Smooth muscle cell (in vitro differentiated cells): ENCODE data around the gene CFAP68. TPM values are rescaled to one million over a fixed set of nuclear protein-coding genes. Genes with fewer than 3 reads are reported as not detected.

Source experiments
- DNase-seq: peaks from one replicate; lab custom pipeline; 2025; ENCODE audit not compliant: unreplicated experiment; lab: John Stamatoyannopoulos, UW
- H2AFZ ChIP-seq: fragments of 200-600 bp; sonication (generic); 2 replicates; pipeline ENCODE4 v1.6.0; 2016; ENCODE audit warnings: antibody characterized with exemption, low read depth, mild to moderate bottlenecking
- H3F3A ChIP-seq: fragments of 200-600 bp; sonication (generic); 2 replicates; pipeline ENCODE4 v1.6.0; 2017; ENCODE audit warnings: antibody characterized with exemption, low read depth
- H3K27ac ChIP-seq: fragments of 200-600 bp; sonication (generic); 2 replicates; pipeline ENCODE4 v1.5.1; 2016; ENCODE audit warnings: low read depth, mild to moderate bottlenecking
- H3K27me3 ChIP-seq: fragments of 200-600 bp; sonication (generic); 2 replicates; pipeline ENCODE4 v1.6.1; 2016; ENCODE audit warnings: low read depth, mild to moderate bottlenecking
- H3K36me3 ChIP-seq: fragments of 200-600 bp; sonication (generic); 2 replicates; pipeline ENCODE4 v1.5.1; 2016; ENCODE audit warnings: low read depth
- H3K4me1 ChIP-seq: fragments of 200-600 bp; sonication (generic); 2 replicates; pipeline ENCODE4 v1.5.1; 2016; ENCODE audit warnings: low read depth
- H3K4me2 ChIP-seq: fragments of 200-600 bp; sonication (generic); 2 replicates; pipeline ENCODE4 v1.6.0; 2016; ENCODE audit warnings: mild to moderate bottlenecking
- H3K4me3 ChIP-seq: fragments of 200-600 bp; sonication (generic); 2 replicates; pipeline ENCODE4 v1.5.1; 2016; ENCODE audit warnings: mild to moderate bottlenecking
- H3K79me2 ChIP-seq: fragments of 200-600 bp; sonication (generic); 2 replicates; pipeline ENCODE4 v1.6.0; 2016; ENCODE audit warnings: low read depth, mild to moderate bottlenecking
- H3K9ac ChIP-seq: fragments of 200-600 bp; sonication (generic); 2 replicates; pipeline ENCODE4 v1.6.0; 2016; ENCODE audit warnings: low read depth
- H3K9me3 ChIP-seq: fragments of 200-600 bp; sonication (generic); replicated peaks from 2 replicates; pipeline ENCODE4 v1.5.1; 2016; ENCODE audit warnings: low read depth
- H4K20me1 ChIP-seq: fragments of 200-600 bp; sonication (generic); 2 replicates; pipeline ENCODE4 v1.6.0; 2016; ENCODE audit warnings: low read depth
- WGBS: methylation state at CpG from one replicate; pipeline ENCODE4 v1.1.7; 2016; ENCODE audit warnings: low lambda C conversion rate; 5-methylcytosine and 5-hydroxymethylcytosine counted together
- polyA plus RNA-seq: library from polyadenylated mRNA; unstranded; fragments of >200 nt; fragmentation: Nextera tagmentation; extraction: Ambion mirVana; gene quantifications from 2 replicates; pipeline ENCODE4 v1.2.1, GENCODE V29; 2016
- total RNA-seq: library from RNA; depleted of rRNA; stranded (reverse); fragments of >200 nt; gene quantifications from 2 replicates; pipeline ENCODE4 v1.2.3, GENCODE V29; 2014
- TF ChIP-seq, protein P1 (sequence below): fragments of 200-600 bp; sonication (generic); IDR thresholded peaks from 2 replicates; pipeline ENCODE4 v1.5.1; 2017; ENCODE audit warnings: borderline replicate concordance, mild to moderate bottlenecking, antibody characterized with exemption; ENCODE audit not compliant: insufficient read depth, poor library complexity, severe bottlenecking

Gene CFAP68
- total and polyA plus RNA-seq, 2 experiments from 2014 or later = 2.7 to 17.6 TPM

DNA sequence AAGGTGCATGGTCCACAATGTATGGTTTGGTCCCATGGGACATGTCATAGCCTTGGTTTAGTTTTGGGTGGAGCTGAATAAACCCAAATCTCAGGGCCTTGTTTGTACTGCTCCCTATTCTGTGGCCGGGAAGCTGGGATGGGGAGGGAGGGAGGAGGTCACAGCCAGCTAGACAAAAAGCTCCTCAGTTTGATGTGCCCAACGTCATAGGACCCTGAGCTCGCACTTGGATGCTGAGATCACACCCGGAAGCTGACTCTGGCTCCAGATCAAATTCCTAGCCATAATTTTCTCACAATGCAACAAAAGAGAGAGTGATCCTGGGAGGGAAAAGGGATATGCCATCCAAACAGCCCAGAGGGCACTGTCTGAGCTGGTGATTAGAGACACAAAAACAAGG is 34.7 kb downstream of the CFAP68 start:
- H3K79me2 ChIP-seq = no peaks in the 10 kb centered on the region
- no peaks in the 10 kb centered on the region for H4K20me1 ChIP-seq
- no peaks in the 10 kb centered on the region for H3K27me3 ChIP-seq
- no peak overlapping the region for H3K9ac ChIP-seq
- no peak overlapping the region for H3K4me3 ChIP-seq
- no peak for DNase-seq
- H3K36me3 ChIP-seq = no peaks in the 10 kb centered on the region
- no peaks in the 10 kb centered on the region for H3F3A ChIP-seq
- no peak overlapping the region for H3K27ac ChIP-seq
- WGBS = 66% methylated on average over 4 of the region's 4 CpGs
- H3K4me2 ChIP-seq = no peak overlapping the region
- peaks cover 9% of the 10 kb centered on the region for H3K4me1 ChIP-seq
- H3K9me3 ChIP-seq = no peaks in the 10 kb centered on the region
- TF ChIP-seq, protein P1, sequence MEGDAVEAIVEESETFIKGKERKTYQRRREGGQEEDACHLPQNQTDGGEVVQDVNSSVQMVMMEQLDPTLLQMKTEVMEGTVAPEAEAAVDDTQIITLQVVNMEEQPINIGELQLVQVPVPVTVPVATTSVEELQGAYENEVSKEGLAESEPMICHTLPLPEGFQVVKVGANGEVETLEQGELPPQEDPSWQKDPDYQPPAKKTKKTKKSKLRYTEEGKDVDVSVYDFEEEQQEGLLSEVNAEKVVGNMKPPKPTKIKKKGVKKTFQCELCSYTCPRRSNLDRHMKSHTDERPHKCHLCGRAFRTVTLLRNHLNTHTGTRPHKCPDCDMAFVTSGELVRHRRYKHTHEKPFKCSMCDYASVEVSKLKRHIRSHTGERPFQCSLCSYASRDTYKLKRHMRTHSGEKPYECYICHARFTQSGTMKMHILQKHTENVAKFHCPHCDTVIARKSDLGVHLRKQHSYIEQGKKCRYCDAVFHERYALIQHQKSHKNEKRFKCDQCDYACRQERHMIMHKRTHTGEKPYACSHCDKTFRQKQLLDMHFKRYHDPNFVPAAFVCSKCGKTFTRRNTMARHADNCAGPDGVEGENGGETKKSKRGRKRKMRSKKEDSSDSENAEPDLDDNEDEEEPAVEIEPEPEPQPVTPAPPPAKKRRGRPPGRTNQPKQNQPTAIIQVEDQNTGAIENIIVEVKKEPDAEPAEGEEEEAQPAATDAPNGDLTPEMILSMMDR = no peak
- no peak overlapping the region for H2AFZ ChIP-seq

DNA sequence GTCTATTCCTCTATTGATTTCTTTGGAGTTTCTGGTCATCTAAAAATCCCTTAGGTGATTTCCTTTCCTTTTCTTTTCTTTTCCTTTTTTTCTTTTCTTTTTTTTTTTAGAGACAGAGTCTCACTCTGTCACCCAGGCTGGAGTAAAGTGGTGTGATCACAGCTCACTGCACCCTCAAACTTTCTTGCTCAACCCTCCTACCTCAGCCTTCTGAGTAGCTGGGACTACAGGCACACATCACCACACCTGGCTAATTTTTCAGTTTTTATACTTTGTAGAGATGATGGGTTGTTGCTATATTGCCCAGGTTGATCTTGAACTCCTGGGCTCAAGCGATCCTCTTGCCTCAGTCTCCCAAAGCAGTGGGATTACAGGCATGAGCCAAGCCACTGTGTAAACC is 37.4 kb downstream of the CFAP68 start:
- Histone ChIP-seq H3K27me3 (no peaks in the 10 kb centered on the region), H2AFZ (no peak overlapping the region), H4K20me1 (no peaks in the 10 kb centered on the region), H3K4me3 (no peak overlapping the region), H3K9me3 (no peaks in the 10 kb centered on the region), H3K79me2 (no peaks in the 10 kb centered on the region), H3K9ac (no peak overlapping the region), H3F3A (no peaks in the 10 kb centered on the region), H3K4me2 (no peak overlapping the region), H3K4me1 (peaks cover 8% of the 10 kb centered on the region), H3K27ac (no peak overlapping the region), H3K36me3 (no peaks in the 10 kb centered on the region)
- TF ChIP-seq, protein P1 = no peak
- DNase-seq = no peak
- 100% methylated on average over 1 of the region's 1 CpG for WGBS

DNA sequence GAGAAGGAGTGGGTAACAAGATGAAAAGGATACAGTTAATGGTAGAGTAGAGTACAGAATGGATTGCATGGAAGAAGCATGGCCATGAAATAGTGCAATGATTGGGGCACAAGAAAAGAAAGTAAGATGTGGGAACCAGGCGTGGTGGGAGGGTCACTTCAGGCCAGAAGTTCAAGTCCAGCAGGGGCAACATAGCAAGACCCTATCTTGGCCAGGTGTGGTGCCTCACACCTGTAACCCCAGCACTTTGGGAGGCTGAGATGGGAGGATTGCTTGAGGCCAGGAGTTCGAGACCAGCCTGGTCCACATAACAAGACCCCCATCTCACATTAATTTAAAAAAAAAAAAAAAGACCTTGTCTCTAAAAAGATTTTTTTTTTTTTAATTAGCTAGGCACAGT is 38.0 kb downstream of the CFAP68 start:
- no peak overlapping the region for H3K27ac ChIP-seq
- WGBS = 94% methylated on average over 2 of the region's 2 CpGs
- no peaks in the 10 kb centered on the region for H3K79me2 ChIP-seq
- no peaks in the 10 kb centered on the region for H3K27me3 ChIP-seq
- no peaks in the 10 kb centered on the region for H3K36me3 ChIP-seq
- no peak overlapping the region for H3K4me2 ChIP-seq
- no peak overlapping the region for H2AFZ ChIP-seq
- no peaks in the 10 kb centered on the region for H4K20me1 ChIP-seq
- TF ChIP-seq, protein P1 = no peak
- DNase-seq = no peak
- H3F3A ChIP-seq = no peaks in the 10 kb centered on the region
- H3K9ac ChIP-seq = no peak overlapping the region
- no peak overlapping the region for H3K4me3 ChIP-seq
- H3K9me3 ChIP-seq = no peaks in the 10 kb centered on the region
- peaks cover 3% of the 10 kb centered on the region for H3K4me1 ChIP-seq

DNA sequence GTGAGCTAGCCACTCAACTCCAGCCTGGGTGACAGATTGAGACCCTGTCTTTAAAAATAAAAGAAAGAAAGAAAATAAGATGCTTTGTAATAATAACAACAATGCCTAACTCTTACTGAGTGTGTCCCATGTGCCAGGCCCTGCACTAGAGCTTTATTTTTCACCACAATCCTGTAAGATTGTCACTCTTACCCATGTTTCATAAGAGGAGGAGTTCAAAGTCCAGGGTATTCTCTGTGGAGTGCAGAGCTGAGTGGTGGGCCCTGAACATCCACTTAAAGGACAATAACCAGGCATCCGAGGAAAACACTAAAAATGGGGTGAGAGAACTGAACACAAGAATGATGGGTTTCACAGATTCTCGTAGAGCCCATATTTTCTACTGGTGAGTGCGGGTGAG is 38.4 kb downstream of the CFAP68 start:
- Histone ChIP-seq H3K79me2 (no peaks in the 10 kb centered on the region), H3K9ac (no peak overlapping the region), H3K4me3 (no peak overlapping the region), H3K27ac (no peak overlapping the region), H3K4me1 (peaks cover 4% of the 10 kb centered on the region), H3F3A (no peaks in the 10 kb centered on the region), H4K20me1 (no peaks in the 10 kb centered on the region), H2AFZ (peak overlapping the region; percentile 77), H3K27me3 (no peaks in the 10 kb centered on the region), H3K9me3 (no peaks in the 10 kb centered on the region), H3K4me2 (no peak overlapping the region), H3K36me3 (no peaks in the 10 kb centered on the region)
- WGBS = 94% methylated on average over 3 of the region's 3 CpGs
- TF ChIP-seq, protein P1 = no peak
- DNase-seq = no peak
